Cardiac fibroblast (primary cell): ENCODE data around the gene BRMS1L.

Source experiments
- DNase-seq, 2 donors: peaks; one replicate each; pipeline versions ENCODE4 v3.0.0 to v3.0.0-alpha.2; 2010; ENCODE audit warnings: low read depth in 2 of 2
- H3K4me3 ChIP-seq, 2 donors: replicated peaks in 1 of 2; 1 replicate in 1 of 2; 2 replicates in 1 of 2; pipeline ENCODE4 v1.5.1; 2011; ENCODE audit warnings: low read depth in 2 of 2, low read length in 2 of 2, mild to moderate bottlenecking in 2 of 2, moderate library complexity in 1 of 2
- CTCF ChIP-seq: IDR thresholded peaks from one replicate; pipeline ENCODE4 v1.5.1; 2011; ENCODE audit warnings: low read depth, mild to moderate bottlenecking, low read length, inconsistent platforms

Gene BRMS1L

GRCh38 chr14:35877276-35877675 lies 51.1 kb downstream of the BRMS1L start:
- DNase-seq = peak; percentile 10 to 25
- no peak overlapping the region for H3K4me3 ChIP-seq
- no peak for TF ChIP-seq CTCF

GRCh38 chr14:35878272-35879150 lies 52.4 kb downstream of the BRMS1L start:
- DNase-seq = peak; percentile 90 to 91
- H3K4me3 ChIP-seq = no peak overlapping the region
- TF ChIP-seq CTCF = no peak

- DNase-seq = peak; percentile 32 to 59
- no peak for TF ChIP-seq CTCF
- H3K4me3 ChIP-seq = no peak overlapping the region
Observed at GRCh38 chr14:35879151-35879648, 53.1 kb downstream of the BRMS1L start.

- no peak overlapping the region for H3K4me3 ChIP-seq
- peak; percentile 50 for TF ChIP-seq CTCF
- peak; percentile 41 to 51 for DNase-seq
Observed at GRCh38 chr14:35879654-35880249, 53.6 kb downstream of the BRMS1L start.

GRCh38 chr14:35881280-35881679 lies 55.1 kb downstream of the BRMS1L start:
- DNase-seq = no peak
- TF ChIP-seq CTCF = no peak

GRCh38 chr14:35883677-35884293 lies 57.6 kb downstream of the BRMS1L start:
- H3K4me3 ChIP-seq = no peak overlapping the region
- DNase-seq = peak; percentile 49 to 54
- peak; percentile 73 for TF ChIP-seq CTCF

More at GRCh38 chr14:35881280-35881679, 55.1 kb downstream of the BRMS1L start:
- no peak overlapping the region for H3K4me3 ChIP-seq
